DND-41 (cell line): Measurements from ENCODE around the gene SPAG5.

Experiments
- ATAC-seq: fragments of 200-7000 bp; cut with Tn5 transposase; 3 replicates; pipeline ENCODE4 v1.9.1; 2021; ENCODE audit warnings: low read depth; ENCODE audit not compliant: insufficient read depth
- DNase-seq: peaks from one replicate; pipeline ENCODE4 v3.0.0-alpha.2; 2020
- H2AFZ ChIP-seq: 2 replicates; pipeline ENCODE4 v1.6.0; 2012; ENCODE audit warnings: low read depth, low read length
- H3K27ac ChIP-seq: 2 replicates; pipeline ENCODE4 v1.5.1; 2012; ENCODE audit warnings: low read length, inconsistent platforms
- H3K27me3 ChIP-seq: fragments of 200-600 bp; sonication (generic); 2 replicates; pipeline ENCODE4 v1.6.0; 2012; ENCODE audit warnings: low read length, mild to moderate bottlenecking, inconsistent platforms; ENCODE audit not compliant: insufficient read depth, poor library complexity
- H3K36me3 ChIP-seq: 2 replicates; pipeline ENCODE4 v1.5.1; 2012; ENCODE audit warnings: low read length, inconsistent platforms; ENCODE audit not compliant: insufficient read depth
- H3K4me1 ChIP-seq: 2 replicates; pipeline ENCODE4 v1.5.1; 2012; ENCODE audit warnings: mild to moderate bottlenecking, low read length; ENCODE audit not compliant: insufficient read depth
- H3K4me2 ChIP-seq: 2 replicates; pipeline ENCODE4 v1.6.0; 2012; ENCODE audit warnings: mild to moderate bottlenecking, moderate library complexity, low read length, inconsistent platforms; ENCODE audit not compliant: insufficient read depth
- H3K4me3 ChIP-seq, 2 experiments: fragments of 200-600 bp in 1 of 2; shearing (Covaris generic) in 1 of 2; 2 replicates each; pipeline ENCODE4 v1.5.1; 2012 to 2016; ENCODE audit warnings: inconsistent platforms in 2 of 2, low read length in 2 of 2, mild to moderate bottlenecking in 2 of 2, low read depth in 1 of 2, moderate library complexity in 1 of 2
- H3K79me2 ChIP-seq: 2 replicates; pipeline ENCODE4 v1.6.0; 2012; ENCODE audit warnings: low read length, inconsistent platforms; ENCODE audit not compliant: insufficient read depth
- H3K9ac ChIP-seq: 2 replicates; pipeline ENCODE4 v1.6.0; 2012; ENCODE audit warnings: low read depth, mild to moderate bottlenecking, inconsistent platforms, low read length, moderate library complexity
- H3K9me3 ChIP-seq: 2 replicates; pipeline ENCODE4 v1.5.1; 2012; ENCODE audit warnings: low read length, moderate library complexity, mild to moderate bottlenecking, inconsistent platforms; ENCODE audit not compliant: insufficient read depth, severe bottlenecking
- H4K20me1 ChIP-seq: 2 replicates; pipeline ENCODE4 v1.6.0; 2012; ENCODE audit warnings: low read length; ENCODE audit not compliant: insufficient read depth
- EZH2 ChIP-seq: IDR thresholded peaks from 3 replicates; pipeline ENCODE4 v1.6.1; 2012; ENCODE audit warnings: borderline replicate concordance, low read depth, mild to moderate bottlenecking, moderate library complexity, low read length, inconsistent platforms; ENCODE audit not compliant: severe bottlenecking
- TF ChIP-seq, protein P1 (sequence below): IDR thresholded peaks from 2 replicates; pipeline ENCODE4 v1.5.1; 2012; ENCODE audit warnings: borderline replicate concordance, low read length, moderate library complexity, mild to moderate bottlenecking; ENCODE audit not compliant: poor library complexity, severe bottlenecking; ENCODE audit errors: extremely low read depth

Gene SPAG5

DNA sequence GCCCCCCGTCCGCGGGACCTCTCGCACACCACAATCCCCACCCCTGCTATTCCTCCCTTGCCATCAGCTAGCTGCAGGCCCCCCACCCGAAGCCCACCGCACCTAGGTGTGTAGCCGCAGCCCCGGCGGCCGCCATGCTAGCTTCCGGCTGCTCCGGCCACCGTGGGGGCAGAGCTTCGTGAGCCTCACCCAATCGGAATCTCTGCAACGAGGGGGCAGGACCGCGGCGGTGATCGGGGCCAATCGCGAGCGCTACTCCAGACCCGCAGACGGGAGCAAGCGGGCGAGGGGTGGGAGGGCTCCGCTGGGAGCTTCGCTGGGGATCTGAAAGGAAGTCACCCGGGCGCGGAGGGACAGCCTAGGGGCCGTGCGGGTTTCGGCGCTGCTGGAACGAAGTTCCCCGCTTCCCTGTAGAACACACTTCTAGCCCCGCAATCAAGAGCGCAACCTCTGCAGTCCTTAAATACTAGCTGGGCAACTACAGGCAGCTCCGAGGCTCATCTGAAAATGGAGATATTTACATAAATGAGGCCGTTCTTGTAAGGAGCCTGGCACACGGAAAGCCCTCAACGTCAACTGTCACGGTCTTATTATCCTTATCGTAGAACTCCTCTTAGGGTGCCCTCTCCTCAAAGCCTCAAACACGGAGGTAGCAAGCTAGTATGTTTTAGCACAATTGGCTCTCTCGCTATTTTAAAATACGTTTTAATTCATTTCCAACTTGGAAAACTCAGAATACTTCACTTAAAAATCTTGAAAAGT is 27.3 kb downstream of the SPAG5 start, which contains the start of gene PIGS:
Gene PIGS, minus strand, starts transcription at position 164 of the 762 bp plus-strand sequence. Its CDS starts 28 bp downstream, at position 136.
- Histone ChIP-seq H3K9me3 (no peaks in the 10 kb centered on the region), H3K27me3 (no peaks in the 10 kb centered on the region), H3K79me2 (peaks cover 44% of the 10 kb centered on the region), H3K9ac (peak within 1 kb of the TSS; percentile 81), H3K4me2 (peak within 1 kb of the TSS; percentile 99), H3K4me3 (peak within 1 kb of the TSS; percentile 93 to 100), H4K20me1 (no peaks in the 10 kb centered on the region; the same call in 1 of the 2 replicates), H3K4me1 (peaks cover 40% of the 10 kb centered on the region), H3K27ac (peak within 1 kb of the TSS; percentile 84), H2AFZ (peak within 1 kb of the TSS; percentile 96), H3K36me3 (peaks cover 20% of the 10 kb centered on the region)
- ATAC-seq (peak; percentile 99), DNase-seq (peak; percentile 95)
- TF ChIP-seq, protein P1, sequence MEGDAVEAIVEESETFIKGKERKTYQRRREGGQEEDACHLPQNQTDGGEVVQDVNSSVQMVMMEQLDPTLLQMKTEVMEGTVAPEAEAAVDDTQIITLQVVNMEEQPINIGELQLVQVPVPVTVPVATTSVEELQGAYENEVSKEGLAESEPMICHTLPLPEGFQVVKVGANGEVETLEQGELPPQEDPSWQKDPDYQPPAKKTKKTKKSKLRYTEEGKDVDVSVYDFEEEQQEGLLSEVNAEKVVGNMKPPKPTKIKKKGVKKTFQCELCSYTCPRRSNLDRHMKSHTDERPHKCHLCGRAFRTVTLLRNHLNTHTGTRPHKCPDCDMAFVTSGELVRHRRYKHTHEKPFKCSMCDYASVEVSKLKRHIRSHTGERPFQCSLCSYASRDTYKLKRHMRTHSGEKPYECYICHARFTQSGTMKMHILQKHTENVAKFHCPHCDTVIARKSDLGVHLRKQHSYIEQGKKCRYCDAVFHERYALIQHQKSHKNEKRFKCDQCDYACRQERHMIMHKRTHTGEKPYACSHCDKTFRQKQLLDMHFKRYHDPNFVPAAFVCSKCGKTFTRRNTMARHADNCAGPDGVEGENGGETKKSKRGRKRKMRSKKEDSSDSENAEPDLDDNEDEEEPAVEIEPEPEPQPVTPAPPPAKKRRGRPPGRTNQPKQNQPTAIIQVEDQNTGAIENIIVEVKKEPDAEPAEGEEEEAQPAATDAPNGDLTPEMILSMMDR, result no peak
- TF ChIP-seq EZH2, result no peak

DNA sequence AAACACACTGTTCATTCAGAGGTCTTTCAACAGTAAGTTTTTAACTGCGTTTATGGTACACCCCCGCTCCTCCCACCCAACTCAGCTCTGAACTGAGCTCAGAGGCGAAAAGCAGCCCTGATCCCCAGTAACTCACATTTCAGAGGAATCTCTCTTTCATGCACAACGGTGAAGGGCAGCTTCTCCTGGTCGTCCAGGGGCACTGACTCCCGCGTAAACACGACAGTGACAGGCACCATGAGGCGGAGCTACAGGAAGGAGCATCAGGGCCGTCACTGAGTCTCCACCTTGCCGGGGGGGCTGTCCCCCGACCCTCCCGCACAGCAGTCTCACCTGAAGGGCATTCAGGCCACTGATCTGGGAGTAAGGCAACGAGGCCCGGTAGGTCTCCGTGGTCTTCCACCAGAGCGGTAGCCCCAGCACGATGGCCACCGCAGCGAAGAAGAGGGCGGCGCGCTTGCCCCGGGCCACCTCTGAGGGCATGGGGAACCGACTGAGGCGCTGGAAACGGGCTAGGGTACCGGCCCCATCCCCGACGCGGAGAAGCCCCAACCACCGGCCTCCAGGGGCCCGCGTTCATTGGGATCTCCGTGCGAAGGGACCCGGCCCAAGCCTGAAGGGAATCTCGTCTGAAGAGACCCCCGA is 28.0 kb downstream of the SPAG5 start:
- peak overlapping the region; percentile 99 for H3K4me2 ChIP-seq
- H3K9me3 ChIP-seq, result no peaks in the 10 kb centered on the region
- ATAC-seq (peak; percentile 29), DNase-seq (peak; percentile 50)
- TF ChIP-seq, protein P1, result no peak
- TF ChIP-seq EZH2, result no peak
- H2AFZ ChIP-seq, result peak overlapping the region; percentile 96
- H3K4me1 ChIP-seq, result peaks cover 40% of the 10 kb centered on the region
- peak overlapping the region; percentile 81 for H3K9ac ChIP-seq
- H3K4me3 ChIP-seq, result peak overlapping the region; percentile 93 to 100
- H3K27ac ChIP-seq, result peak overlapping the region; percentile 78
- H3K36me3 ChIP-seq, result peaks cover 22% of the 10 kb centered on the region
- H4K20me1 ChIP-seq, result no peaks in the 10 kb centered on the region; the same call in 1 of the 2 replicates
- H3K27me3 ChIP-seq, result no peaks in the 10 kb centered on the region
- peaks cover 46% of the 10 kb centered on the region for H3K79me2 ChIP-seq

DNA sequence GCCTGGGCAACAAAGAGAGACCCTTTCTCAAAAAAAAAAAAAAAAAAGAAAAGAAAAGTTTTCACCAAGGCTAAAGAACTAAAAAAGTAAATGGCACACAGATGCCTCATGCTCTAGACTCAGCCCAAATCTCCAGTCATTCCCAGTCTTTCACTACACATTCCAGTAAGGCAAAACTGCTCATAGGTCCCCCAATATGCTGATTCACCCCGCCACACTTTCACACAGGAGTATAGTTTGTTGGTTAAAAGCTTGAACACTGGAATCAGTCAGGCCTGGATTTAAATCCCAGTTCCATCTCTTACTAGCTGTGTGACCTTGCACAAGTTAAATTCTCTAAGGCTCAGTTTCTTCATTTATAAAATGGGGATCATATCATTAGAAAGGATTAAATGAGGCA is 29.4 kb downstream of the SPAG5 start:
- no peak overlapping the region for H3K27ac ChIP-seq
- ATAC-seq (no peak), DNase-seq (no peak)
- no peaks in the 10 kb centered on the region for H3K27me3 ChIP-seq
- H3K9me3 ChIP-seq, result no peaks in the 10 kb centered on the region
- H2AFZ ChIP-seq, result no peak overlapping the region
- H3K4me2 ChIP-seq, result peak overlapping the region; percentile 99
- H3K4me3 ChIP-seq, result peak overlapping the region in 1 of 2 experiments; percentile 100; a peak in 1 of 4 replicates
- no peak overlapping the region for H3K9ac ChIP-seq
- TF ChIP-seq, protein P1, result no peak
- no peak for TF ChIP-seq EZH2
- peaks cover 19% of the 10 kb centered on the region for H3K36me3 ChIP-seq
- H4K20me1 ChIP-seq, result no peaks in the 10 kb centered on the region; the same call in 1 of the 2 replicates
- H3K79me2 ChIP-seq, result peaks cover 56% of the 10 kb centered on the region
- H3K4me1 ChIP-seq, result peaks cover 40% of the 10 kb centered on the region
